Myocyte (in vitro differentiated cells): ENCODE results near the gene PLEKHG5. TPM values are rescaled to one million over a fixed set of nuclear protein-coding genes. Genes with fewer than 3 reads are reported as not detected.

Experiments
- DNase-seq: peaks from one replicate; pipeline ENCODE4 v3.0.0-alpha.2; 2012; ENCODE audit warnings: low read depth
- total RNA-seq: library from RNA; depleted of rRNA; stranded (reverse); fragments of >200 nt; gene quantifications from 2 replicates; pipeline ENCODE4 v1.2.3, GENCODE V29; 2014

The PLEKHG5 gene
- total RNA-seq, 1 donor from 2014 or later, result 52.4 TPM

DNA sequence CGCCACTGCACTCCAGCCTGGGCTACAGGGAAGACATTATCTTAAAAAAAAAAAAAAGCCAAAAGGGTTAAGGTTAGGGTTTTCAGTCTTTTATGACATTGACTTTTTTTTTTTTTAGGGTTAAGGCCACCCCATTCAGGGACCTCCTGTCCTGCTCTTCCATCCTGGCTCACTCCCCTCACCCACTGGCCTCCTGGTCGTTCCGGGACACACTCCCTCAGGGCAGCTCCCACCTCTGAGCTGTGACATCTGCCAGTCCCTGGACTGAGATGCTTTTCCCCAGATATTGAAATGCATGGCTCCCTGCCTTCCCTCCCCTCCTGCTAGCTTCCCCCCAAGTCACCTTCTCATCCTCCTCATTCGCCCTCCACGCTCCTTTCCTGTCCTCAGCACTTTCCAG is 9.6 kb downstream of the PLEKHG5 start:
- DNase-seq, result no peak

DNA sequence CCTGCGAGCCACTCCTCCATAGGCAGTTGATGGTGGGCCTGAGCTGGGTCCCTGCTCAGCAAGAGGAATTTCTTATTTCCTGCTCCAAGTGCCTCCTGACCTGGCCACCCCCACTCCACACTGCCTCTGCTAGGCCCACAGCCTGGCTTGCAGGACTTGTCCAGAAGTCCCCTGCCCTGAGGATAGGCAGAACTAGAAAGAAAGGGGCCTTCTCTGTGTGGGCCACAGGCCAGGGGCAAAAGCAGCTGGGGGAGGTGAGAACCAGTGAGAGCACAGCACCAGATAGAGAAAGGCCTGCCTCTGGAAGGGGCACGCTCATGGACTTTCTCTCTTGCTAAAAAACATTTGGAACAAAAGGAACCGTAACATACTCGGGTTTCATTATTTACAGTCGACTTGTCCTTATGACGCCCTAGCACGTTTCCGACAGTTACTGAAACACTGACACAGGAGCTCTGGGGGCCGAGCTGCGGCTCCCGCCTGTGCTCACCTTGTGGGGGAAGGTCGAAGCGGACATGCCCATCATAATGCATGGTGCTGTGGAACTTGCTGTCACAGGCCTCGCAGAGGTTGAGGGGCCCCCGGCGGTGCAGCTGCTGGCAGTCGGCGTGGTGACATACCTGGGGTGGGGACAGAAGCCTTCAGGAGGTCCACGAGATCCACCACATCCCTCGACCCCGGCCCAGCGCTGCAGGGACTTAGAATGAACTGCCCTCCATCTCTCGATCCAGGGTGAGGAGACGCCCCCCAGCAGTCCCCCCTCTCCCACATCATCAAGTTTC is 14.2 kb downstream of the PLEKHG5 start:
- no peak for DNase-seq

DNA sequence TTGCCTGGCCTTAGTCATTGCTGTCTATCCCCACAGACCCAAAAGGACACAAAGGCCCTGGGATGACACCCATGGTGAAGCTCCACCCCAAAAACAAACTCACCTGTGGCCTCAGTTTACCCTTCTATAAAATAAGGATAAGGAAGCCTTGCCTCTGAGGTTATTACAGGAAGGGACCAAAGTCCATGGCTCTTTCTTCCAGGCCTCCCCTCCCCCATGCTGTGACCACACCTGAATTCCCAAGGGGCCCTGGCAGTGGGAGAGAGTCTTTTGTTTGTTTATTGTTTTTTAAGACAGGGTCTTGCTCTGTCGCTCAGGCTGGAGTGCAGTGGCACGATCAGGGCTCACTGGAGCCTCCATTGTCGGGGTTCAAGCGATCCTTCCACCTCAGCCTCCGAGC is 15.0 kb downstream of the PLEKHG5 start:
- no peak for DNase-seq

DNA sequence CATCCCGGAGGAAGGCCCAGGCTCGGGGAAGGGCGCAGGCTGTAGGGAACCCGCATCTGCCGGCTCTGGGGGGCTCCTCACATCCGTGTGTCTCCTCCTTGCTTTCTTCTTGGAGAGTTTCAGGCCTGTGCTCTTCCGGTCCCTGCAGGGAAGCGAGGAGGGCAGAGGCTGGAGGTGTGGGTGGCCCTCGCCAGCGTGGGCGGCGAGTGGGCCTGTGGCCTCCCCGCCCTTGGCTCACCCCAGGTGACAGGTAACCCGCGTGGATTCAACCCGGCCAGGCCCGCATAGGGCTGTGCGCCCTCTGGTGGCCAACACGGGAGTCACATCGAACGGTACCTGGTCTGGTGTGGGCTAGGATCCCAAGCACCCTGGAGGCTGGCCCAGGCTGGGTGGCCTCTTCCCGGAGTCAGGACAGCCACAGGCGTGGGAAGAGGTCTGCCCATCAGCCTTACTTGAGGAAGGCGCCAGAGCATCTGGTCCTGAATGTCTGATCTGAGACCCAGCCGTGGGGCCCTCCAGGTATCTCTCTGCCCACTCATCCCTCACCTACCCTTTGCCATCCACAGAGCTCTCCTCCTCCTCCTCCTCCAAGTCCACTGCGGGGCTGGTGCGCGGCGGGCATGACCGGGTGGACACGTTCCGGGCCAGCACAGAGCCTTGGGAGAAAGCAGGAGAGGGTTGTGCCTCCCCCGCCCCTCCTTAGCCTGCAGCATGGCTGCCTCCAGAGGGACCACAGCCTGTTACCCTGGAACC is 15.9 kb downstream of the PLEKHG5 start:
- DNase-seq, result no peak

DNA sequence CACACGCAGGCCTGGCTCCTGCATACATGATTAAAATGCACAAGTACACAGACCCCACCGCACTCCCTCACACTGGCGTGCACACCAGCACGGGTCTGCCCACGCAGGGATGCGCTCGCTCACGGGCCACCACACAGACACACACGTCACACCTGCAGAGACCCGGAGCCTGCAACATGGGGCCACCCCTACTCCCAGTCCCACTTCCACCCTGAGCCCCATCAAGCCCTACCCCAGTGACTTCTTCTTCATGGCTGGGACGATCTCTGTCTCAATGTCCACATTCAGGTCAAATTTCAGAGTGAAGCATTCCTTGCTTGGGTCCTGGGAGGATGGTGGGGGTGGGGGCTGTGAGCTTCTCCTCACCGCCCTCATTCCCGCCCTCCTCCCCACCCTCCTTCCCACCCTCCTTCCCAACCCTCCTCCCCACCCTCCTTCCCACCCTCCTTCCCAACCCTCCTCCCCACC is 16.6 kb downstream of the PLEKHG5 start:
- no peak for DNase-seq

DNA sequence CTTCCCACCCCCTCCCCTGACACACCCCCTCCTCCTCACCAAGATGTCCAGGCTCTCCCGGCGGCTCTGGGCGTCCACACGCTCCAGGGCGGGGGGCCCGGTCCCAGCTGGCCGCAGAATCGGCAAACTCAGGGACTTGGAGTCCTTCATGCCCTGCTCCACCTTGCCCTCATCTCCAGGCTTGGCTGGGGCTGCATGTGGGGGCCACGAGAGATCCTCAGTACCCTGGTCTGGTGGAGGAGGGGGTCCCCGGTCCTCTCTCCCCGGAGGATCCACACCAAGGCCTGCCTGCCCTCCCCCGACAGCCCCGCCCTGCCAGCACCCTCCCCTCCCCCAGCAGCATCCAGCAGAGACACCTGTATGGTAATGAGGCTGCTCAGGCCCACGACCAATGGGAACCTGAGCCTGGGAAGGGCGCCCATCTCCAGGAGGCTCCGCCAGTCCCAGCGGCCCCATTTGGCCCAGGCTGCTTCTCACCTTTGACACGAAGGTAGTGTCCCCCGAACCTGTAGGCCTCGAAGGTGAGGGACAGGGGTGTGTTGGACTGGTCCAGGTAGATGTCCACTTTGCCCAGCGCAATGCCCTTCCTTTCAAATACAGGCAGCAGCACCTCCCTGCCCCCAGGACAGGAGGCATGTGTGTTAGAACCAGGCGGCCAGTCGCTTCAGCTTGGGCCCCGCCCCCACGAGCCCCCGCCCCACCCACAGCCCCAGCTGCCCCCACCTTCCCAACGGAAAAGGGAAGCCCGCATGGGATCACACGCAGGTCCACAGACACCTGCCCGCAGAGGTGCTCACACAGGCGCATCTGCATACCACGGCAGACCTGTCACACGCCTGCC is 17.3 kb downstream of the PLEKHG5 start:
- no peak for DNase-seq

DNA sequence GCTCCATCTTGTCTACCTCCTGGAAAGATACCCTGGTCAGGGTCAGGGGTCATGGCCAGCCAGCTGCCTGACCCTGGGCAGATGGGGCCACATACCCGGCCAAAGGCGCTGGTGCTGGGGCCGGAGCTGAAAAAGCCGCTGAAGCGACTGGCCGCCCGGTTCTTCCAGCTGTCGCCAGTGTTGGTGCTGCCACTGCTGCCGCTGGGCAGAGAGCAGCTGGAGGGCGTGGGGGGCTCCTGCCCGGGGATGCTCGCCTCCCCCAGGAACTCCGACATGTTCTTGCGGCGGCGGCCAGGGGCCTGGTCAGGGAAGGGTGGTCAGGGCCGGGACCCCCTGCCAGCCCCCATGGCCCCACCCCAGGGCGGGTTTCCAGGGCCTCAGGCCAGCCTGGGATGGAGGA is 18.3 kb downstream of the PLEKHG5 start:
- DNase-seq, result no peak

DNA sequence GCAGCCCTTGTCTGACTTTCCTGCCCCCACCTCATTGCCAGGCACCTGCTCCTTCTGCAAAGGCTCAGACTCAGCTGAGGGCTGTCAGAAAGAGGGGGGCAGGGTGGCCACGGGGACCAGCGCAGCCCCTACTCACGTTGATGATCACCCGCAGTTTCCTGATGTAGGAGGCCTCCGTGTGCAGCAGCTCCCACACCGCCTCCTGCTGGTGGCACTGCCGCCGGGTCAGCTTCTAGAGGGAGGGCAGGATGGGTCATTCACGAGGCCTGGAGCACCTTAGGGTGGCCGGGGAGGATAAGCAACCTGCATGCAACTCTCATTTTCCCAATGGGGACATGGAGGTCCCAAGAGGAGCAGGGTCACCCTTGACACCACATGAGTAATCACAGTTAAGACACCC is 19.1 kb downstream of the PLEKHG5 start:
- DNase-seq, result no peak

DNA sequence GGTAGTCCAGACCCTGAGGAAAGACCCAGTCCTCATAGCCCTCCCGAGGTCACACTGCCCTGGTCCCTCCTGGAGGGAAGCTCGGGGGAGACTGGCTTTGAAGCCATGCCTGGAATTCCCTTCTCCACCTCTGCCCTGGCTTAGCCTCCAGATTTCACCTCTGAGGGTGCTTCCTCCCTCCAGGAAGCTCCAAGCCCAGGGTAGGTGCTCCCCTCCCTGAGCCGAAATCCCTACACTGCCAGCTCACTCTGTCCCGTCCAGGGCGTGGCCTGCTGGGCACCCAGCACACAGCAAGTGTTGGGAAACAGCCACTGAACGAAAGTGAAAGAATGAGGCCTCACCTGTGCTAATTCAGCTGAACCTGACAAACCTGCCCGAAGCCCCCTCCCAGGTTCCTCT is 19.5 kb downstream of the PLEKHG5 start:
- DNase-seq, result no peak

DNA sequence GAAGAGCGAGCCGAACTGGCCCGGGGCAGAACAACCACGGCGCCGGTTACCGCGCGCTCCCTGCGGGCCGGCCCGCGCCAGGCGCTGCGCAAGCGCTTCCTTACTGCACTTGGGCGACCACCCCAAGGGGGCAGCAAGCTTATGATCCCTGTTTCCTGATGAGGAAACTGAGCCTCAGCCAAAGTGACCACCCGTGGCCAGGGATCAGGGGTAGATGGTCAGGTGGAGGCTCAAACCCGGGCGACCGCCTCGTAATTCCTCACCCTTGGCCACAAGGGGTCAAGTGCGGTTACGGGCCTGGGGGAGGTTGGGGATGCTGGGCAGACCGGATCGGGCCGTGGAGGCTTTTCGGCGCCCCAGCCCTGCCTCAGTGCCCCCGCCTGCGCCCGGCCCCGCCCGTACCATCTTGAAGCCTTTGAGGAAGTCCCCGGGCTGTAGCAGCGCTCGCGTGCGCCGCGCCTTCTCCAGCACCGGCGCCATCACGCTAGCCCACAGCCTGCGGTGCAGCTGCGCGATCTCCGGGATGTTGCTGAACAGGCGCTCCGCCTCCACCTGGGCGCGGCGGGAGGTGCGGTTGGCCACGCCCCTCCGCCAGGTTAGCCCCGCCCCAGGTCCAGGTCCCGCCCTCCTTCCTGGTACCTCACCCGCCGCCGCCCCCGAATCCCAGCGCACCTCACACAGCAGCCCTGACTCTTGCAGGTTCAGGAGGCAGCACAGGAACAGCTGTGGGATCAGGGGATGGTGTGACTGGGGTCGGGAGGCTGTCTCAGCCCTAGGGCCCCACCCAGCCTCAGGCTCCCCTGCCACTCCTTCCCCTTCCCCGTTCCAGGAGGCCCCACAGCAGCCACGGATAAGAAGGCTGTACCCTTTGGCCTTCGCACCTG is 20.1 kb downstream of the PLEKHG5 start:
- no peak for DNase-seq

DNA sequence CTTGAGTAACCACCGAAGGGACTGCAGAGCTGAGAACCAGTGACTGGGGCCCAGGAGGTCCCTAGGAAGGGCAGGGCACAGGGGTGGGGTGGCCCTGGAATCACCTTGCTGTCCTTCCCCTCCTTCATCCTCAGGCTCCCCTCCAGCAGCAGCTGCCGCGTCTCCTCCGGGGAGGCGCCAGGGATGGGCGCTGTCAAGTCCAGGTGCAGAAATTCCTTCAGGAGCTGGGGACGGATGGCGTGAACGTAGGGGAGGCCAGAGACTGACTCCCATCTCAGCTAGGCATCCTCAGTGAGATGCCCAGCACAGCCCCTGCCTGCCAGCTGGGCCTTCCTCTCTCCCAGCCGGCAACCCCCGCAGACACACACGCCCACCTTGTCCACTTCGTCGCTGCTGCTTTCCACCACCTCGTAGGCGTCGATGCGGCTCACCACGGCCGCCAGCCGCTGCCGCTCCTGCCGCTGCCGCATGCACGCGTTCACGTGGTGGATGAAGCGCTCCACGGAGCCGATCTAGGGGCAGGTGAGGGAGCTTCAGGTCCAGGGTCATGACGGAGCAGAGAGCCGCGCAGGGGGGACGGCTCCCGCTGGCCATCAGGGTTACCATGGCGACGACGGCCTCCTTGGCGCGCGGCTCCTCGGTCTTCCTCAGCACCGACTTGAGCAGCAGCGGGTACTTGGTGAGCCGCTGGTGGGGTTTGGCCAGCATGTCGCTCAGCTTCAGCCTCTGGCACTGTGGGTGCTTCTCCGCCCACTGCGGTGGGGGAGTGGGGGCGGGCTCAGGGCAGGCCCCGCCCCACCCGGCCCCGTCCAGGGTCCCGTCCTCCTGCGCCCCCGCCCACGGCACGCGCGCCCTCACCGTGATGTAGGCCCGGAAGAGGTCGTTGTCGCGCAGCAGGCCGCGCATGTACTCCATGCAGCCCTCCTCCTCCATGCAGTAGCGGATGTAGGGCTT is 21.1 kb downstream of the PLEKHG5 start:
- DNase-seq, result no peak

DNA sequence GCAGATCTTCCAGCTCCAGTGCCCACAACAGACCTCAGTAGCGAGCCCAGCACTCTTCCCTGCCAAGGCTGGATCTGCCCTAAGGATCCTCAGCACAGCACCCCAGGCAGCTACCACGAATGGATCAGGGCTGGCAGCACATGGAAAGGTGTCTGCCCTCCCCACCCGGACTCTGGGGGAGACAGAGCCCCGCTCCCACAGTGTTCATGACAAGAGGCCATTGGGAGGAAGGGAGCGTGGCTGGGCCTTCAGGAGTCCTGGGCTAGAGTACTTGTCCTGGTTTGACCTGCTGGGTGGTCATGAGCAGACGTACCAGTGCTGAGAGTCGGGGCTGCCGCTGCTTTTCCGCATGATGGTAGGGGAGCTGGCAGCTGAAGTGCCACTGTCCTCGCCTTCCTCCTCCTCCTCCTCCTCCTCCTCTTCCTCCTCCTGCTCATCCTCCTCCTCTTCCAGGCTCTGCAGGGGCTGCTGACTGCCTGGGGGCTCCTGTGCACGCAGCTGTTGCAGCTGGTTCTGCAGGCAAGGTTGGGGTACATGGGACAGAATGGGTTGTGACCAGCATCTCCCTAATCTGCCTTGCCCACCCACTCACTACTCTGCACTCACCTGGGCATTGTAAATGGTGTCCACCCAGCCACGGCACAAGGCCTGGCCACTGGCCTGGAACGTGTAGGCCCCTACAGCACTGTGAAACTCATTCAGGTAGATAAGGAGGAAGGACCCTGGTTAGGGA is 22.6 kb downstream of the PLEKHG5 start:
- no peak for DNase-seq

DNA sequence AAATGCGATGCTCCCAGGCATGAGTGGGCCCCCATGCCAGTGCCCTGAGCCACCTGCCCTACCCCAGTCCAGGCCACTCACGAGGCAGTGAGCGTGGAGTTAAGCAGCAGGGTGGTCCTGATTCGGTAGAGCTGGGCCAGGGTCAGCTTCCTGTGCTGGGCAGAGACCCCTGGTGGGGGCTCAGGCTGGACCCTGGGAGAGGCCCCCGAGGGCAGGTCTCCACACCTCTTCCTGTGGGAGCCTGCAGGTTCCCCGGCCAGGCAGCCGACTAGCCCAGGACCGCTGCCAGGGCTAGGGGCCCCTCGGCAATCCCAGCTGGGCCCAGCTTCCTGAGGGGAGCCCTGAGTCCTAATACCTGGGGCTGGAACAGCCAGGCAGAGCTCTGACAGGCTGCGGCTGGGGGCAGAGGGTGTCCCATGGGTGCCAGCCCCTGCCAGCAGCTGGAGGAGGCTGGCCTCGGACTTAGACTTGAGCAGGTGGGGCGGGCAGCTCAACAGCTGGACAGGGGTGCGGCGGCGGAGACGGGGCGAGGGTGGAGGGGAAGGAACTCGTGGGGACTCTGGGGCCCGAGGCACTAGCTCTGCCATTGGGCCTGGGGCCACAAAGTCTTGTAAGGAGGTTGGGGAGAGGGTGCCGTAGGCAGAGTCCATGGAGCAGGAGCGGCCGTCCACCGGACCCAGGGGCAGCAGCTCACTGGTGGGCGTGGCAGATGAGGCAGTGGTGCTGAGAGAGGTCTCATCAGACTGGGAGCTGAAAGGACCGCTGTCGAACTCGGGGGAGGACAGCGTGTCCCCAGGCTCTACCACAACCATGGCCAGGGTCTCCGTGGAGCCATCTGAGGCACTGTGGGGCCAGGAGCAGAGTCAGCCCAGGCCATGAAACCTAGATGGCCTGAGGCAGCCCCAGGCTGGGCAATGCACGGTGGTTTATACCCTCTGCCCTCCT is 23.5 kb downstream of the PLEKHG5 start:
- no peak for DNase-seq

DNA sequence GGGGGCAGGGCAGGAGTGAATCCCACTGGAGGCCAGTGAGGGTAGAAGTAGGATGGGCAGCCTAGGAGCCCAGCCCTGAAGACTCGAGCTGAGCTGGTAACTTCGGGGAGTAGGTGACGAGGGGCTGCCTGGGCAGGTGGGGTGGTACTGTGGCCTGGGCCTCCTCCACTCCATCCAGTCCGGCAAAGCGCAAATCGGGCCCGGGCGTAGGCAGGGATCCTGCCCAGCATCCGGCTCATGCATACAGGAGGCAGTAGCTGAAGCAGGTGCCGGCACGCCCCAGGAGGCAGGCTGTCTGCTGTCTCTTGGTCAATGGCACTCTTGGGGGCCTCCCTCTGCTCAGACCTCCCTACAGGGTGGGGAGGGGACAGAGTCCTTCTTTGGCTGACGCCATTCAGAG is 24.2 kb downstream of the PLEKHG5 start:
- DNase-seq, result no peak

DNA sequence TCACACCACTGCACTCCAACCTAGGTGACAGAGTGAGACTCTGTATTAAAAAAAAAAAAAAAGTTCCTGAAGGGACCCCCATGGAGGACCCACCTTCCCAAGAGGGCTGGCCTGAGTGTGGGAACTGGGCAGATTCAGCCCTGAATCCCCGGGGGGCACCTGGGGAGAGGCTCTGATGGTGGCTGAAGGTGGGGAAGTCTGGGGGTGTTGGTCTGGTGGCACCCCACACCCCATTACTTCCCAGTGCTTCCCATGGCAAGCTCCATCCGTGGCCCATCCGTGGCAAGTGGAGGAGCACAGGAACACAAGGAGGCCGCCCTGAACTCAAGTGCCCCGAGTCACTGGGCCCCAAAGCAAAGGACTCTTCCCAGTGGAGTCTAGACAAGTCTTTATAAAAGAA is 24.7 kb downstream of the PLEKHG5 start:
- no peak for DNase-seq

DNA sequence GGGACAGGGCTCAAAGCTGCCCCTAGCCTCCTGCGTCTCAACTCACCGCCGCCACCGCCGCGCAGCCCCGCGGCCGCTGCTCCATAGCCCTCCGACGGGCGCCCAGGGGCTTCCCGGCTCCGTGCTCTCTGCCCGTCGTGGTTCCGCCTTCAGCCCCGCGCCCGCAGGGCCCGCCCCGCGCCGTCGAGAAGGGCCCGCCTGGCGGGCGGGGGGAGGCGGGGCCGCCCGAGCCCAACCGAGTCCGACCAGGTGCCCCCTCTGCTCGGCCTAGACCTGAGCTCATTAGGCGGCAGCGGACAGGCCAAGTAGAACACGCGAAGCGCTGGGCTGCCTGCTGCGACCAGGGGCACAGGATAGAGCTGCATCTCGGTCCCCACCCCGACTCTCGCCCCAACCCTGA is 25.4 kb downstream of the PLEKHG5 start, which contains the start of gene TNFRSF25:
Gene TNFRSF25 (minus strand): TSS at position 151 of the 400 bp plus-strand sequence. CDS start 66 bp downstream, at position 85.
- no peak for DNase-seq

DNA sequence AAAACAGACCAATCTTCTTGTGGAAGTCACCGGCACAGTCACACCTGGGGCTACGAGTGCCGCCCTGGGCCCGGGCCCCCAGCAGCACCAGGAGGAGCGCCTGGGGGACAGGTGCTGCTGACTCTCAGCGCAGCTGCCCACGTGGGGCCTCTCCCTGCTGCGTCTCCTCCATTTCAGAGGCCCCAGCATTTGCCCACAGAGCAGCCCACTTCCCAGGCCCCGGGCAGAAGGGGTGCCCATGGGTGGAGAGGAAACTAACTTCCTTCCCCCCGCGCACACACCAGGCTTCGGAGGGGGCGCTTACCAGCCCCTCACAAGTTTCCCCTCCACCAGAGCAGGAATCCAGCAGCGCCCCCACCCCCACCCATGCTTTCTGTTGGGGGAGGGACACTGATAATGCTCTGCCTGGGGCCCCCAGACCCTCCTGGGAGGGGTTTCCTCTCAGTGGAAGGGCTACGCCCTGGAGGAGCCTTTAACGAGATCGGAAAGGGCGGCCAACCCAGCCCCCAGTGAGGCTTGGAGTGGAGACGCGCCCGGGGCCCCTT is 25.9 kb downstream of the PLEKHG5 start:
- no peak for DNase-seq
